Measurements from ENCODE around the gene HSD17B12.
"Not testable (repeated sequence)": the region's sequence is repeated elsewhere in the genome, so short reads cannot be mapped to it uniquely, and the experiment has no call there.

- TF ChIP-seq CTCF (IDR thresholded peaks at IDR 0.05); ZFX (IDR thresholded peaks at IDR 0.05; ENCODE audit: borderline replicate concordance): not testable (repeated sequence)
These were observed 1.5 kb downstream of the HSD17B12 start for GRCh38 chr11:43682081-43682480.
